Mesothelial cell of epicardium (in vitro differentiated cells): ENCODE results near the gene PMS1. TPM values are rescaled to one million over a fixed set of nuclear protein-coding genes. Genes with fewer than 3 reads are reported as not detected.

Experiments used
- DNase-seq, 2 experiments: peaks; one replicate each; pipeline ENCODE4 v3.0.0; 2021; ENCODE audit warnings: low spot score in 2 of 2; ENCODE audit not compliant: unreplicated experiment in 2 of 2
- H3K27ac Mint-ChIP-seq: 2 replicates; pipeline ENCODE4 v1.8.0; 2021; ENCODE audit warnings: mixed read lengths
- H3K27me3 Mint-ChIP-seq: 2 replicates; pipeline ENCODE4 v1.8.0; 2021; ENCODE audit warnings: low read depth, mixed read lengths
- H3K36me3 Mint-ChIP-seq: 2 replicates; pipeline ENCODE4 v1.8.0; 2021; ENCODE audit warnings: mixed read lengths
- H3K4me1 Mint-ChIP-seq: 2 replicates; pipeline ENCODE4 v1.8.0; 2021; ENCODE audit warnings: mixed read lengths
- H3K4me3 Mint-ChIP-seq: 2 replicates; pipeline ENCODE4 v1.8.0; 2021; ENCODE audit warnings: mild to moderate bottlenecking, moderate library complexity, mixed read lengths
- H3K9me3 Mint-ChIP-seq: 2 replicates; pipeline ENCODE4 v1.8.0; 2021; ENCODE audit warnings: mixed read lengths
- total RNA-seq: library from RNA; stranded (reverse); gene quantifications from 3 replicates; pipeline ENCODE4 v1.2.1, GENCODE V29; 2021
- TF ChIP-seq, protein P1 (sequence below): fragments of 200-600 bp; sonication (generic); IDR thresholded peaks from one replicate; pipeline ENCODE4 v1.5.0; 2021; ENCODE audit warnings: antibody characterized with exemption; ENCODE audit not compliant: unreplicated experiment

The PMS1 gene
- total RNA-seq, 1 donor from 2014 or later, result 50.3 TPM

DNA sequence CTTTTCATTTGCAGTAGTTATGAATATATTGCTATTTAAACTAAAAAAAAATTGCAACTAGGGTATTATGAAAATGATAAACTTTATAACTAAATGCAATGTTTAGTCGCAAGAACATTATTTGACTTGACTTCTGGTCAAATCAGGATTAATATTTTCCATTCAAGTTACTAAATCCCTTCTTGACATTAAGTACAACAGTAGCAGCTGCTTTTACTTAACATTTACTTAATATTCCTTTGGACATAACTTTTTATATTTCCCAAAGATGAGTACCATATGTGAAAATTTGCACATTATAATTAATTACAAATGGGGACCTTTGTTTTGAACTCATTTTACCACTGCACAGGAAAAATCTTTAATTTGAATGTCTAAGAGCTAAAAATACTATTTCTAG lies 74.0 kb downstream of the PMS1 start:
- Mint-ChIP-seq H3K9me3 (peaks cover 10% of the 10 kb centered on the region), H3K4me3 (no peak overlapping the region), H3K27ac (no peak overlapping the region), H3K27me3 (no peaks in the 10 kb centered on the region), H3K36me3 (peaks cover 27% of the 10 kb centered on the region), H3K4me1 (peaks cover 2% of the 10 kb centered on the region)
- TF ChIP-seq, protein P1, sequence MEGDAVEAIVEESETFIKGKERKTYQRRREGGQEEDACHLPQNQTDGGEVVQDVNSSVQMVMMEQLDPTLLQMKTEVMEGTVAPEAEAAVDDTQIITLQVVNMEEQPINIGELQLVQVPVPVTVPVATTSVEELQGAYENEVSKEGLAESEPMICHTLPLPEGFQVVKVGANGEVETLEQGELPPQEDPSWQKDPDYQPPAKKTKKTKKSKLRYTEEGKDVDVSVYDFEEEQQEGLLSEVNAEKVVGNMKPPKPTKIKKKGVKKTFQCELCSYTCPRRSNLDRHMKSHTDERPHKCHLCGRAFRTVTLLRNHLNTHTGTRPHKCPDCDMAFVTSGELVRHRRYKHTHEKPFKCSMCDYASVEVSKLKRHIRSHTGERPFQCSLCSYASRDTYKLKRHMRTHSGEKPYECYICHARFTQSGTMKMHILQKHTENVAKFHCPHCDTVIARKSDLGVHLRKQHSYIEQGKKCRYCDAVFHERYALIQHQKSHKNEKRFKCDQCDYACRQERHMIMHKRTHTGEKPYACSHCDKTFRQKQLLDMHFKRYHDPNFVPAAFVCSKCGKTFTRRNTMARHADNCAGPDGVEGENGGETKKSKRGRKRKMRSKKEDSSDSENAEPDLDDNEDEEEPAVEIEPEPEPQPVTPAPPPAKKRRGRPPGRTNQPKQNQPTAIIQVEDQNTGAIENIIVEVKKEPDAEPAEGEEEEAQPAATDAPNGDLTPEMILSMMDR, result no peak
- no peak for DNase-seq

DNA sequence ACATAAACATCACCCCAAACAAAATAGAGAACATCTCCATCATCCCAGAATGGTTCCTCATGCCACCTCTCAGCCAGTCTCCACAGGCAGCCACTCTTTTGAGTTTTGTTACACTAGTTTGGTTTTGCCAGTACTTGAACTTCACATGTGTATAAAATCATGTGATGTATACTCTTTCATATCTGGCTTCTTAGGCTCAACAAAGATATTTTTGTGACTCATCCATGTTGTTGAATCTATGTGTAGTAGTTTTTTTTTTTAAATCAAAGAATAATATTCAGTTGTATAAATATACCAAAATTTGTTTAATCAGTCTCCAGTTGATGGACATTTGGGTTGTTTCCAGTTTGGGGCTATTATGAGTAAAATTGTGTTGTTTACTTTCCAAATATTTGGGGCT lies 75.9 kb downstream of the PMS1 start:
- TF ChIP-seq, protein P1, result no peak
- Mint-ChIP-seq H3K4me3 (no peak overlapping the region), H3K27me3 (no peaks in the 10 kb centered on the region), H3K27ac (no peak overlapping the region), H3K9me3 (peaks cover 10% of the 10 kb centered on the region), H3K4me1 (no peaks in the 10 kb centered on the region), H3K36me3 (peaks cover 29% of the 10 kb centered on the region)
- DNase-seq, result no peak

DNA sequence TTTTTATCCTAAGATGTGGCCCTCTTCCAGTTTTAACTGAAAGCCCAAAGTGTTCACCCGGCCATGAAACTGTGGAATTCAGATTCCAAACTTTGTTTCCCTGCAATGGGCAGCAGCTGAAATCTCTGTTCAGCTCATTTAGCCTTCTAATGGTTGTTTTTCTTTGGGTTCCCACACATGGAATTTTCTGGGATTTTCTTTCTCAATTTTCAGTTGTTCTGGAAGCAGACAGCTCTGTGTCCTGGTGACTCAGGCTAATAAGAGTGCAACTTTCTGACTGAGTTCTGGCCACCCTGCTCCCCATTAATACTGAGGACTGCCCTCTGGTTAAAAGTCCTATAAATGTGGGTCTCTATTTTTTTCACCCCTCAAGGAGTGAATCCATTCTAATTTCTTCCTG lies 78.5 kb downstream of the PMS1 start:
- DNase-seq, result no peak
- H3K27ac Mint-ChIP-seq, result no peak overlapping the region
- TF ChIP-seq, protein P1, result no peak
- H3K4me3 Mint-ChIP-seq, result no peak overlapping the region
- no peaks in the 10 kb centered on the region for H3K4me1 Mint-ChIP-seq
- peaks cover 27% of the 10 kb centered on the region for H3K36me3 Mint-ChIP-seq
- H3K9me3 Mint-ChIP-seq, result peaks cover 10% of the 10 kb centered on the region
- H3K27me3 Mint-ChIP-seq, result no peaks in the 10 kb centered on the region

DNA sequence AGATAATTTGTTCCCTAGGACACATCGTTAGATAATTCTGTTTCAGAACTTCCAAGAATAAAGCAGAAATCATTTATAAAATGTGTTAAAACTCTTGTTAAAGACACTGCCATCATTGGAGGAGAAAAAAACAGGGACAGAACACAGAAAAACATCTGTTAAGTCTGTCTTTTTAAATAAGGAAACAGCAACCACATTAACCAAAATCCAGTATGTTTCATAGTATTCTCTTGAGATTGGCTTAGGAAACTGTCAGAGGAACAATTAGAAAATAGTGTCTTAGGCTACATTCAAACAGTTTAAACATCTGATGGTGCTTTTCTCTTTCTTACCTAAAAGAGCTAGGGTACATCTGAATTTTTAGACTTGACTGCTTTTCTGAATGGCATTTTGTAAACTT lies 81.6 kb downstream of the PMS1 start:
- H3K4me3 Mint-ChIP-seq, result no peak overlapping the region
- TF ChIP-seq, protein P1, result no peak
- H3K9me3 Mint-ChIP-seq, result peaks cover 10% of the 10 kb centered on the region
- no peaks in the 10 kb centered on the region for H3K4me1 Mint-ChIP-seq
- DNase-seq, result no peak
- H3K27ac Mint-ChIP-seq, result no peak overlapping the region
- no peaks in the 10 kb centered on the region for H3K27me3 Mint-ChIP-seq
- H3K36me3 Mint-ChIP-seq, result peaks cover 30% of the 10 kb centered on the region

DNA sequence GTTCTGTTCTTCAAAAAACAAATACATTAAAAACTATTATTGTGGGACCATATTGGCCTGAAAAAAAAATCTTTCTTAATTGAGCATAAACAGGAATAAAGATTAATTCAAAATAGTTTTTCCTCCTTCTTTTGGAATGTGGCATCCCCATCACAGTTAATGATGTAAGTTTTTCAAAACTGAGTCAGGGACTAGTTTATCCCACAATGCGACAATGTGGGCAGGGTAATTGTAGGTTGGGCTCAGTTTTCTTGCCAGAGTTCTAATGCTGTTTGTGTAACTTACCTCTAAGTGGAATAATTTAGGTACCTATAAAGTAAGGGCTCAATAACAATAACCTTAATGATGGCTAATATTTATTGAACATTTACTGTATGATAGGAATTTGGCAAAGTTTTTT lies 82.0 kb downstream of the PMS1 start:
- no peak overlapping the region for H3K27ac Mint-ChIP-seq
- DNase-seq, result no peak
- H3K36me3 Mint-ChIP-seq, result peaks cover 33% of the 10 kb centered on the region
- no peaks in the 10 kb centered on the region for H3K4me1 Mint-ChIP-seq
- H3K4me3 Mint-ChIP-seq, result no peak overlapping the region
- H3K27me3 Mint-ChIP-seq, result no peaks in the 10 kb centered on the region
- peaks cover 10% of the 10 kb centered on the region for H3K9me3 Mint-ChIP-seq
- TF ChIP-seq, protein P1, result no peak

DNA sequence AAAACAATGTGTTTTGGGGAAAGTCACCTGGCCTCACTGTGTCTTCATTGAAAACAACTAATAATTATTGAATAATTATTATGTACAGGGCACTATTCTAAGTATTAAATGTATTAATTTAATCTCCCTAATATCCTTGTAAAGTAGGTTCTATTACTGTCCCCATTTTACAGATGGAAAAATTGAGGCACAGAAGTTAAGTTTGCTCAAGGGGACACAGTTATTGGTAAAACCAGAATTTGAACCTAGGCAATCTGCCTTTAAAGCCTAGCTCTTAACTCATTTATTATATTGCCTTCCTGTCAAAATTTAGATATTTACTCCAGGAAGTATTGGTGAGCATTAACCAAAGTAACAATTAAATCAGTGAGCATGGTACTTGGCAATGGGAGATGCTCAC lies 84.6 kb downstream of the PMS1 start:
- Mint-ChIP-seq H3K4me1 (no peaks in the 10 kb centered on the region), H3K4me3 (no peak overlapping the region), H3K36me3 (peaks cover 18% of the 10 kb centered on the region), H3K27ac (no peak overlapping the region), H3K27me3 (no peaks in the 10 kb centered on the region), H3K9me3 (no peaks in the 10 kb centered on the region)
- no peak for DNase-seq
- TF ChIP-seq, protein P1, result no peak
